ENCODE measurements around the gene ZXDC. TPM values are rescaled to one million over a fixed set of nuclear protein-coding genes. Genes with fewer than 3 reads are reported as not detected.
A peak's percentile ranks its signal among the peaks of the same experiment; 100 is the strongest.

ZXDC gene
- total and polyA plus RNA-seq, 9 donors, result 14.4 to 47.3 (median 32.7) TPM

DNA sequence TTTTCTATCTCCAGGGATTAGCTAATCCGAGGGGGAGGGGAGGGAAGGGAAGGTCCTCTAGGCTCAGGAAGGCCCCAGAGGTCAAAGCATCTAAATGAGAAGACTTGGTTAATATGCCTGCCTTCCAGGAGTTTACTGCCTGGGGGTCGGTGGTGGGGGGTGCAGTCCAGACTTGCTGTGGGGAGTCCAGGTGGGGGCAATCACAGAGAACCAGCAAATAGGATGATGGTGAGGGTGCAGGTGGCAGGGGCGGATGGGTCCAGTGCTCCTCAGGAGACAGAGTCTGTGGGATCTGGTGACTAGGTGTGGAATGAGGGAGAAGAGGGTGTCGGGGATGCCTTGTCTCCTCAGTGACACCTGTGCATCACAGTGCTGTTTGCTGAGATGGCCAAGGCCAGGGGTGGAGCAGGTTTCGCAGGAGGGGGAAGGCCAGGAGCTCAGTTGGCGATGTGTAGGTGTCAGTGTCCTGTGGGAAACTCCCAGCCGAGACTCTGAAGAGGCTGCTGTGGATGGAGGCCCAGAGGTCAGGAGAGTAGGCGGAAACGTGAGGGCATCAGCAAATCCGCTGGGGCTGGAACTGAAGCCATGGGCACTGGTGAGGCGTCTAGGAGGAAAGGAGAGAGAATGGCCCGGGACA lies 72.9 kb downstream of the ZXDC start:
- Histone ChIP-seq H3K9me3 (no peaks in the 10 kb centered on the region), H3K27ac (no peak overlapping the region), H3K36me3 (no peaks in the 10 kb centered on the region), H3K4me1 (ENCODE audit: insufficient read depth) (no peaks in the 10 kb centered on the region), H3K4me3 (no peak overlapping the region), H3K27me3 (no peaks in the 10 kb centered on the region)
- TF ChIP-seq POLR2A (IDR thresholded peaks at IDR 0.05), result no peak
- no peak for TF ChIP-seq EP300 (IDR thresholded peaks at IDR 0.05)
- no peak for TF ChIP-seq CTCF (IDR thresholded peaks at IDR 0.05)
- intact Hi-C loops (cut with DNase I), result no loop called here
- 81 to 82% (median 81%) methylated on average over 12 of the region's 12 CpGs for WGBS, 3 donors
- no peak for DNase-seq

DNA sequence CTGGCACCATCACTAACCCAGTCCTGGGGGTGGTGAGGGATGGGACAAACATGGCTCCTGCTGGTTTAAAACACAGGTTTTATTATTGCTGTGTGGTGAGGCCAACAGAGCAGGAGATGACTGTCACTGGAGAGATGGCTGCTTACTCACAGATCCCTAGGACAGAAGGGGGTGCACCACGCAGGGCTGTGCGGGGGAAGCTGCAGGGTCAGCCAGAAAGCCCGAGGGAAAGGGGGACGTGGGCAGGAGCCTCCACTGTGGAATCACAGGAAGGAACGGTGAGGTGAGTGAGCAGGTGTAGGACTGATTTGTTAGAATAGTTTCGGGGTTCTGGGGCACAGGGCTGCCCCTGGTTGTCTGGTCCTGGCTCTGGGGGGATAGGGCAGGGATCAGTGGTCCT lies 73.5 kb downstream of the ZXDC start:
- DNase-seq, result no peak
- WGBS, 3 donors, result 71 to 73% (median 71%) methylated on average over 6 of the region's 6 CpGs
- no peak for TF ChIP-seq POLR2A (IDR thresholded peaks at IDR 0.05)
- TF ChIP-seq EP300 (IDR thresholded peaks at IDR 0.05), result no peak
- TF ChIP-seq CTCF (IDR thresholded peaks at IDR 0.05), result no peak

DNA sequence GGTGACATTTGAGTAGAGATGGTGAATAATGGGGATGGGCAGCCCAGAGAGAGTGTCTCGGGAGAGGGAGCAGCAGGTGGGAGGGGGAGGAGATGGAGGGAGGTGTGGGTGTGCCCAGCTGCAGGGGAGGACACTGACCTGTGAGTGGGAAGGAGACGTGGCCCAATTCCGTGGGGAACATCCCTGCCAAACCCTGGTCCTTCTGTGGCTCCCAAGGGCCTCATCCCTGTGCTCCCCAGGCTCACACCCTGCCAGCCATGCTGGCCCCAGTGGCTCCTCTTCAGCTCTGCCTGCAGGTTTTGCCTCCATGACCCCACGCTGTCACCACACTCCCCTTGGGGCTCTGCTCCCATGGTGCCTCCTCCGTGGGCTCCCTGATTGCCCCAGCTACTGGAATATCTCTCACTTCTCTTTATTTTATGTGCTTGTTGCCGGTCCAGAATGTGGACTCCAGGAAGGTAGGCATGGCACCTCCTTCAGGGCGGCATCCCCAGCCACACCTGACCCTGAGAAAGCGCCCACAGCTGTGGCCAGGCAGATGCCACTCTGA lies 74.0 kb downstream of the ZXDC start:
- Histone ChIP-seq H3K36me3 (no peaks in the 10 kb centered on the region), H3K4me3 (no peak overlapping the region), H3K4me1 (ENCODE audit: insufficient read depth) (no peaks in the 10 kb centered on the region), H3K27me3 (no peaks in the 10 kb centered on the region), H3K27ac (no peak overlapping the region), H3K9me3 (no peaks in the 10 kb centered on the region)
- WGBS, 3 donors, result 55 to 63% (median 62%) methylated on average over 8 of the region's 8 CpGs
- peak in 1 of 5 donors; percentile 5 for DNase-seq
- intact Hi-C loops (cut with DNase I), result no loop called here
- no peak for TF ChIP-seq EP300 (IDR thresholded peaks at IDR 0.05)
- no peak for TF ChIP-seq POLR2A (IDR thresholded peaks at IDR 0.05)
- TF ChIP-seq CTCF (IDR thresholded peaks at IDR 0.05), result no peak

More for the DNA sequence above, 73.5 kb downstream of the ZXDC start:
- H3K4me3 ChIP-seq, result no peak overlapping the region
- H3K27ac ChIP-seq, result no peak overlapping the region
- H3K9me3 ChIP-seq, result no peaks in the 10 kb centered on the region
- intact Hi-C loops (cut with DNase I), result no loop called here
- no peaks in the 10 kb centered on the region for H3K36me3 ChIP-seq
- no peaks in the 10 kb centered on the region for H3K4me1 ChIP-seq (ENCODE audit: insufficient read depth)
- no peaks in the 10 kb centered on the region for H3K27me3 ChIP-seq

DNA sequence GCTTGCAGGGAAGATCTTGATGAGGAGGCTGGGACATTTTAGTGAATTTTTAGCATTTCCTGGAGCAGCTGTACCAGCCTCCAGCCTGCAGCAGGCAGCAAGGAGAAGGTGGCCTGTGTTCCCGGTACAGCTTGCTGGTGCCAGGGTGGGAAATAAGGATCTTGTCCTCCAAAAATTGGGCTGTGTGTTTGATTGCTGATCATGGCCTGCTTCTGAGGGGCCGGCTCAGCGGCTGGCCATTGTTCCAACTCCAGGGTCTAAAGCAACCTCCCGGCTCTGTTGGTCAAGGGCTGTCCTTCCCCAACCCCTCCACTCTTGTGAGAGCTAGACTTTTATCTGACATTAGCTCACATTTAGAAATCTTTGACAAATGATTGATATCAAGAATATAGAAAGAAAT lies 75.9 kb downstream of the ZXDC start:
- WGBS, 3 donors, result 86 to 95% (median 91%) methylated on average over 4 of the region's 4 CpGs
- peaks cover 3% of the 10 kb centered on the region for H3K4me1 ChIP-seq (ENCODE audit: insufficient read depth)
- H3K27ac ChIP-seq, result no peak overlapping the region
- H3K9me3 ChIP-seq, result no peaks in the 10 kb centered on the region
- no peaks in the 10 kb centered on the region for H3K36me3 ChIP-seq
- H3K4me3 ChIP-seq, result no peak overlapping the region
- H3K27me3 ChIP-seq, result no peaks in the 10 kb centered on the region
- DNase-seq, result no peak
- no peak for TF ChIP-seq CTCF (IDR thresholded peaks at IDR 0.05)
- no peak for TF ChIP-seq EP300 (IDR thresholded peaks at IDR 0.05)
- no peak for TF ChIP-seq POLR2A (IDR thresholded peaks at IDR 0.05)
- intact Hi-C loops (cut with DNase I), result loop anchor here in 1 of 4 donors (5.0 kb wide), 1 partner anchor 142 kb away; no protein-coding TSS in a partner anchor

Measured in ovary (tissue), 9 donors.